HepG2 (cell line): Measurements from ENCODE around the gene MYLK. TPM values are rescaled to one million over a fixed set of nuclear protein-coding genes. Genes with fewer than 3 reads are reported as not detected.
A peak's percentile ranks its signal among the peaks of the same experiment; 100 is the strongest.

ENCODE experiments used
- ELF3 ChIP-seq: IDR thresholded peaks from 2 replicates; pipeline ENCODE4 v1.6.1; 2016; ENCODE audit warnings: missing genetic modification reagents, missing compliant biosample characterization
- PHB2 ChIP-seq: fragments of 450-650 bp; IDR thresholded peaks from 2 replicates; pipeline ENCODE4 v1.6.1; 2018; ENCODE audit not compliant: partially characterized antibody
- SNAPC4 ChIP-seq: sonication (generic); formaldehyde crosslinking; IDR thresholded peaks from 2 replicates; pipeline ENCODE4 v1.4.0; 2020; ENCODE audit warnings: mild to moderate bottlenecking, missing genetic modification reagents
- SP1 ChIP-seq, 2 experiments: fragments of 450-650 bp in 1 of 2; sonication (generic) in 1 of 2; formaldehyde crosslinking in 1 of 2; IDR thresholded peaks; 2 replicates each; pipeline versions ENCODE4 v1.4.0 to v1.6.1; 2016 to 2020; ENCODE audit warnings: missing genetic modification reagents in 1 of 2
- ZMYM2 ChIP-seq: sonication (generic); formaldehyde crosslinking; IDR thresholded peaks from 2 replicates; pipeline ENCODE4 v1.8.0; 2022; ENCODE audit warnings: mild to moderate bottlenecking, missing genetic modification reagents
- ZNF180 ChIP-seq: sonication (generic); formaldehyde crosslinking; IDR thresholded peaks from 2 replicates; pipeline ENCODE4 v1.4.0; 2020; ENCODE audit warnings: low read depth, missing genetic modification reagents, borderline replicate concordance
- ZNF407 ChIP-seq: sonication (generic); formaldehyde crosslinking; IDR thresholded peaks from one replicate; pipeline ENCODE4 v1.5.1; 2020; ENCODE audit warnings: mild to moderate bottlenecking, missing genetic modification reagents; ENCODE audit errors: not compliant biosample characterization
- ZNF672 ChIP-seq: sonication (generic); formaldehyde crosslinking; IDR thresholded peaks from 2 replicates; pipeline ENCODE4 v1.8.1; 2022; ENCODE audit warnings: missing genetic modification reagents
- ZNF768 ChIP-seq: sonication (generic); formaldehyde crosslinking; IDR thresholded peaks from 2 replicates; pipeline ENCODE4 v1.4.0; 2020; ENCODE audit warnings: missing genetic modification reagents
- polyA plus RNA-seq, 8 experiments: library from polyadenylated mRNA; depleted of rRNA in 3 of 8; stranded (reverse) in 7 of 8; unstranded in 1 of 8; fragments of >200 nt; fragmentation: Illumina TruSeq in 4 of 8; extraction: Trizol in 4 of 8; gene quantifications; 2 replicates each; pipeline versions ENCODE4 v1.2.1 to v1.2.3, GENCODE V29; 2011 to 2016; ENCODE audit warnings: low read depth in 4 of 8, missing spikeins in 1 of 8, mixed read lengths in 1 of 8; ENCODE audit not compliant: insufficient read depth in 1 of 8
- total RNA-seq, 5 experiments: library from RNA; depleted of rRNA; stranded (reverse); fragments of >200 nt; fragmentation: Illumina TruSeq; extraction: Trizol; gene quantifications; 2 replicates each; pipeline ENCODE4 v1.2.3, GENCODE V29; 2016; ENCODE audit warnings: low read depth in 1 of 5
- TF ChIP-seq, protein P1 (sequence below): sonication (generic); formaldehyde crosslinking; IDR thresholded peaks from 2 replicates; pipeline ENCODE4 v1.4.0; 2020; ENCODE audit warnings: missing genetic modification reagents
- TF ChIP-seq, protein P2 (sequence below): sonication (generic); formaldehyde crosslinking; IDR thresholded peaks from 2 replicates; pipeline ENCODE4 v1.5.1; 2020; ENCODE audit warnings: missing genetic modification reagents, mild to moderate bottlenecking, borderline replicate concordance

MYLK gene
- total and polyA plus RNA-seq, 2 of the 13 experiments (the other 11 are each of a cell fraction or from before 2014, with no cell fraction given) = 10.6 to 34.9 TPM

- TF ChIP-seq ZNF407 (CRISPR knock-in tag) = no peak
- TF ChIP-seq ZMYM2 (CRISPR knock-in tag) = no peak
- TF ChIP-seq, protein P1, sequence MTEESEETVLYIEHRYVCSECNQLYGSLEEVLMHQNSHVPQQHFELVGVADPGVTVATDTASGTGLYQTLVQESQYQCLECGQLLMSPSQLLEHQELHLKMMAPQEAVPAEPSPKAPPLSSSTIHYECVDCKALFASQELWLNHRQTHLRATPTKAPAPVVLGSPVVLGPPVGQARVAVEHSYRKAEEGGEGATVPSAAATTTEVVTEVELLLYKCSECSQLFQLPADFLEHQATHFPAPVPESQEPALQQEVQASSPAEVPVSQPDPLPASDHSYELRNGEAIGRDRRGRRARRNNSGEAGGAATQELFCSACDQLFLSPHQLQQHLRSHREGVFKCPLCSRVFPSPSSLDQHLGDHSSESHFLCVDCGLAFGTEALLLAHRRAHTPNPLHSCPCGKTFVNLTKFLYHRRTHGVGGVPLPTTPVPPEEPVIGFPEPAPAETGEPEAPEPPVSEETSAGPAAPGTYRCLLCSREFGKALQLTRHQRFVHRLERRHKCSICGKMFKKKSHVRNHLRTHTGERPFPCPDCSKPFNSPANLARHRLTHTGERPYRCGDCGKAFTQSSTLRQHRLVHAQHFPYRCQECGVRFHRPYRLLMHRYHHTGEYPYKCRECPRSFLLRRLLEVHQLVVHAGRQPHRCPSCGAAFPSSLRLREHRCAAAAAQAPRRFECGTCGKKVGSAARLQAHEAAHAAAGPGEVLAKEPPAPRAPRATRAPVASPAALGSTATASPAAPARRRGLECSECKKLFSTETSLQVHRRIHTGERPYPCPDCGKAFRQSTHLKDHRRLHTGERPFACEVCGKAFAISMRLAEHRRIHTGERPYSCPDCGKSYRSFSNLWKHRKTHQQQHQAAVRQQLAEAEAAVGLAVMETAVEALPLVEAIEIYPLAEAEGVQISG (CRISPR knock-in tag) = no peak
- TF ChIP-seq, protein P2, sequence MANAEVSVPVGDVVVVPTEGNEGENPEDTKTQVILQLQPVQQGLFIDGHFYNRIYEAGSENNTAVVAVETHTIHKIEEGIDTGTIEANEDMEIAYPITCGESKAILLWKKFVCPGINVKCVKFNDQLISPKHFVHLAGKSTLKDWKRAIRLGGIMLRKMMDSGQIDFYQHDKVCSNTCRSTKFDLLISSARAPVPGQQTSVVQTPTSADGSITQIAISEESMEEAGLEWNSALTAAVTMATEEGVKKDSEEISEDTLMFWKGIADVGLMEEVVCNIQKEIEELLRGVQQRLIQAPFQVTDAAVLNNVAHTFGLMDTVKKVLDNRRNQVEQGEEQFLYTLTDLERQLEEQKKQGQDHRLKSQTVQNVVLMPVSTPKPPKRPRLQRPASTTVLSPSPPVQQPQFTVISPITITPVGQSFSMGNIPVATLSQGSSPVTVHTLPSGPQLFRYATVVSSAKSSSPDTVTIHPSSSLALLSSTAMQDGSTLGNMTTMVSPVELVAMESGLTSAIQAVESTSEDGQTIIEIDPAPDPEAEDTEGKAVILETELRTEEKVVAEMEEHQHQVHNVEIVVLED (CRISPR knock-in tag) = no peak
- no peak for TF ChIP-seq SNAPC4
- no peak for TF ChIP-seq SP1 (IDR thresholded peaks at IDR 0.05)
- no peak for TF ChIP-seq SP1 (CRISPR knock-in tag; IDR thresholded peaks at IDR 0.05)
- no peak for TF ChIP-seq ZNF768 (CRISPR knock-in tag)
- no peak for TF ChIP-seq ZNF180 (CRISPR knock-in tag)
- TF ChIP-seq ZNF672 (CRISPR knock-in tag) = no peak
- no peak for TF ChIP-seq PHB2
- TF ChIP-seq ELF3 (CRISPR knock-in tag) = peak; percentile 90
These were observed 126.0 kb downstream of the MYLK start (continued) for GRCh38 chr3:123758081-123758564.
